OCI-LY7 (cell line): Measurements from ENCODE around the gene AGBL1.

Experiments used
- EZH2phosphoT487 ChIP-seq: fragments of 200-600 bp; sonication (generic); IDR thresholded peaks from 2 replicates; pipeline ENCODE4 v1.6.1; 2018; ENCODE audit warnings: low read depth, borderline replicate concordance, mild to moderate bottlenecking, mixed run types, antibody characterized with exemption, low read length, moderate library complexity, mixed read lengths
- TF ChIP-seq, protein P1 (sequence below): fragments of 200-600 bp; sonication (generic); conservative IDR thresholded peaks from 2 replicates; pipeline ENCODE4 v1.5.1; 2014; ENCODE audit warnings: mild to moderate bottlenecking, antibody characterized with exemption, low read length, moderate library complexity, mixed read lengths

GRCh38 chr15:87032295-87032694, 952.6 kb downstream of the AGBL1 start:
- TF ChIP-seq, protein P1, sequence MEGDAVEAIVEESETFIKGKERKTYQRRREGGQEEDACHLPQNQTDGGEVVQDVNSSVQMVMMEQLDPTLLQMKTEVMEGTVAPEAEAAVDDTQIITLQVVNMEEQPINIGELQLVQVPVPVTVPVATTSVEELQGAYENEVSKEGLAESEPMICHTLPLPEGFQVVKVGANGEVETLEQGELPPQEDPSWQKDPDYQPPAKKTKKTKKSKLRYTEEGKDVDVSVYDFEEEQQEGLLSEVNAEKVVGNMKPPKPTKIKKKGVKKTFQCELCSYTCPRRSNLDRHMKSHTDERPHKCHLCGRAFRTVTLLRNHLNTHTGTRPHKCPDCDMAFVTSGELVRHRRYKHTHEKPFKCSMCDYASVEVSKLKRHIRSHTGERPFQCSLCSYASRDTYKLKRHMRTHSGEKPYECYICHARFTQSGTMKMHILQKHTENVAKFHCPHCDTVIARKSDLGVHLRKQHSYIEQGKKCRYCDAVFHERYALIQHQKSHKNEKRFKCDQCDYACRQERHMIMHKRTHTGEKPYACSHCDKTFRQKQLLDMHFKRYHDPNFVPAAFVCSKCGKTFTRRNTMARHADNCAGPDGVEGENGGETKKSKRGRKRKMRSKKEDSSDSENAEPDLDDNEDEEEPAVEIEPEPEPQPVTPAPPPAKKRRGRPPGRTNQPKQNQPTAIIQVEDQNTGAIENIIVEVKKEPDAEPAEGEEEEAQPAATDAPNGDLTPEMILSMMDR = no peak
- TF ChIP-seq EZH2phosphoT487 = no peak
